ENCODE data around the gene CYP2R1.

CYP2R1 gene

GRCh38 chr11:14930369-14930768, 38.3 kb upstream of the CYP2R1 start:
- no peak overlapping the region for H3K27ac ChIP-seq
- TF ChIP-seq CTCF (conservative IDR thresholded peaks at IDR 0.05; ENCODE audit: low read depth, low read length): no peak
- H3K9ac ChIP-seq: no peak overlapping the region

GRCh38 chr11:14927146-14927545, 35.1 kb upstream of the CYP2R1 start:
- H3K27ac ChIP-seq: no peak overlapping the region
- H3K36me3 ChIP-seq (ENCODE audit: insufficient read depth): no peaks in the 10 kb centered on the region

More at GRCh38 chr11:14930369-14930768, 38.3 kb upstream of the CYP2R1 start:
- H3K79me2 ChIP-seq (ENCODE audit: insufficient read depth, low read depth): no peaks in the 10 kb centered on the region
- H4K20me1 ChIP-seq (ENCODE audit: insufficient read depth): no peaks in the 10 kb centered on the region
- H3K27me3 ChIP-seq (ENCODE audit: insufficient read depth, low read depth): no peaks in the 10 kb centered on the region
- no peak overlapping the region for H3K4me3 ChIP-seq (IDR thresholded peaks at IDR 0.05; ENCODE audit: insufficient read depth, low read depth, low read length)
- no peak overlapping the region for H3K4me2 ChIP-seq
- no peaks in the 10 kb centered on the region for H3K4me1 ChIP-seq (ENCODE audit: low read depth, poor library complexity, severe bottlenecking)
- no peaks in the 10 kb centered on the region for H3K36me3 ChIP-seq (ENCODE audit: insufficient read depth)
- H2AFZ ChIP-seq (ENCODE audit: low read depth): no peak overlapping the region

GRCh38 chr11:14924318-14924717, 32.3 kb upstream of the CYP2R1 start:
- Histone ChIP-seq H3K4me1 (ENCODE audit: low read depth, poor library complexity, severe bottlenecking) (no peaks in the 10 kb centered on the region), H3K27me3 (ENCODE audit: insufficient read depth, low read depth) (no peaks in the 10 kb centered on the region), H3K9ac (no peak overlapping the region), H3K4me3 (IDR thresholded peaks at IDR 0.05; ENCODE audit: insufficient read depth, low read depth, low read length) (no peak overlapping the region), H3K36me3 (ENCODE audit: insufficient read depth) (no peaks in the 10 kb centered on the region), H3K4me2 (no peak overlapping the region), H4K20me1 (ENCODE audit: insufficient read depth) (no peaks in the 10 kb centered on the region), H2AFZ (ENCODE audit: low read depth) (no peak overlapping the region), H3K27ac (no peak overlapping the region), H3K79me2 (ENCODE audit: insufficient read depth, low read depth) (no peaks in the 10 kb centered on the region)
- TF ChIP-seq CTCF (conservative IDR thresholded peaks at IDR 0.05; ENCODE audit: low read depth, low read length): no peak

More at GRCh38 chr11:14927146-14927545, 35.1 kb upstream of the CYP2R1 start:
- TF ChIP-seq CTCF (conservative IDR thresholded peaks at IDR 0.05; ENCODE audit: low read depth, low read length): no peak
- Histone ChIP-seq H3K4me1 (ENCODE audit: low read depth, poor library complexity, severe bottlenecking) (no peaks in the 10 kb centered on the region), H3K4me3 (IDR thresholded peaks at IDR 0.05; ENCODE audit: insufficient read depth, low read depth, low read length) (no peak overlapping the region), H3K79me2 (ENCODE audit: insufficient read depth, low read depth) (no peaks in the 10 kb centered on the region), H3K9ac (no peak overlapping the region), H3K4me2 (no peak overlapping the region), H4K20me1 (ENCODE audit: insufficient read depth) (no peaks in the 10 kb centered on the region), H3K27me3 (ENCODE audit: insufficient read depth, low read depth) (no peaks in the 10 kb centered on the region), H2AFZ (ENCODE audit: low read depth) (no peak overlapping the region)

- no peak for TF ChIP-seq CTCF (conservative IDR thresholded peaks at IDR 0.05; ENCODE audit: low read depth, low read length)
- Histone ChIP-seq H3K4me1 (ENCODE audit: low read depth, poor library complexity, severe bottlenecking) (no peaks in the 10 kb centered on the region), H3K4me2 (no peak overlapping the region), H3K9ac (no peak overlapping the region), H4K20me1 (ENCODE audit: insufficient read depth) (no peaks in the 10 kb centered on the region), H3K36me3 (ENCODE audit: insufficient read depth) (no peaks in the 10 kb centered on the region), H2AFZ (ENCODE audit: low read depth) (no peak overlapping the region), H3K4me3 (IDR thresholded peaks at IDR 0.05; ENCODE audit: insufficient read depth, low read depth, low read length) (no peak overlapping the region), H3K27ac (no peak overlapping the region), H3K79me2 (ENCODE audit: insufficient read depth, low read depth) (no peaks in the 10 kb centered on the region), H3K27me3 (ENCODE audit: insufficient read depth, low read depth) (no peaks in the 10 kb centered on the region)
Observed at GRCh38 chr11:14916403-14916802, 24.4 kb upstream of the CYP2R1 start.
